CD14-positive monocyte (primary cell): ENCODE measurements around the gene PATZ1. TPM values are rescaled to one million over a fixed set of nuclear protein-coding genes. Genes with fewer than 3 reads are reported as not detected.
"Not testable (repeated sequence)": the region's sequence is repeated elsewhere in the genome, so short reads cannot be mapped to it uniquely, and the experiment has no call there.

Experiments
- DNase-seq, 3 donors: peaks; one replicate each; pipeline ENCODE4 v3.0.0-alpha.2; 2011 to 2022
- H2AFZ ChIP-seq: 2 replicates; pipeline ENCODE4 v1.6.0; 2012; ENCODE audit warnings: mild to moderate bottlenecking, low read depth, low read length, inconsistent platforms; ENCODE audit not compliant: insufficient read depth, poor library complexity, severe bottlenecking
- H3K27ac ChIP-seq, 2 donors: 1 replicate in 1 of 2; 2 replicates in 1 of 2; pipeline ENCODE4 v1.5.1; 2012 to 2013; ENCODE audit warnings: low read length in 2 of 2, control low read depth in 1 of 2, inconsistent platforms in 1 of 2, low read depth in 1 of 2, mild to moderate bottlenecking in 1 of 2
- H3K27me3 ChIP-seq, 2 donors: one replicate each; pipeline versions ENCODE4 v1.6.0 to v1.6.1; 2011 to 2013; ENCODE audit warnings: low read length in 2 of 2; ENCODE audit not compliant: control insufficient read depth in 2 of 2, insufficient read depth in 2 of 2
- H3K36me3 ChIP-seq, 2 donors: replicated peaks in 1 of 2; 1 replicate in 1 of 2; 2 replicates in 1 of 2; pipeline versions ENCODE4 v1.5.1 to v1.6.1; 2012 to 2013; ENCODE audit warnings: low read length in 2 of 2, control low read depth in 1 of 2, inconsistent platforms in 1 of 2, mild to moderate bottlenecking in 1 of 2; ENCODE audit not compliant: insufficient read depth in 2 of 2, control insufficient read depth in 1 of 2
- H3K4me1 ChIP-seq, 2 donors: 1 replicate in 1 of 2; 2 replicates in 1 of 2; pipeline versions ENCODE4 v1.5.1 to v1.6.1; 2012 to 2013; ENCODE audit warnings: low read length in 2 of 2, control low read depth in 1 of 2, inconsistent platforms in 1 of 2, mild to moderate bottlenecking in 1 of 2, moderate library complexity in 1 of 2; ENCODE audit not compliant: insufficient read depth in 2 of 2, control insufficient read depth in 1 of 2
- H3K4me2 ChIP-seq: replicated peaks from 2 replicates; pipeline ENCODE3; 2012; ENCODE audit warnings: low read length, moderate library complexity, mild to moderate bottlenecking; ENCODE audit not compliant: poor library complexity, severe bottlenecking; ENCODE audit errors: extremely low read depth
- H3K4me3 ChIP-seq, 3 experiments: fragments of 200-600 bp in 1 of 3; sonication (generic) in 1 of 3; replicated peaks in 1 of 3; 1 replicate in 2 of 3; 2 replicates in 1 of 3; pipeline ENCODE4 v1.5.1; 2011 to 2013; ENCODE audit warnings: low read length in 3 of 3, mild to moderate bottlenecking in 3 of 3, control low read depth in 2 of 3, low read depth in 2 of 3, inconsistent platforms in 1 of 3, moderate library complexity in 1 of 3
- H3K79me2 ChIP-seq: 2 replicates; pipeline ENCODE4 v1.6.0; 2012; ENCODE audit warnings: mild to moderate bottlenecking, control low read depth, inconsistent platforms, low read length, moderate library complexity; ENCODE audit not compliant: insufficient read depth
- H3K9ac ChIP-seq: 2 replicates; pipeline ENCODE4 v1.6.0; 2017; ENCODE audit warnings: low read length, mild to moderate bottlenecking; ENCODE audit not compliant: insufficient read depth, poor library complexity, severe bottlenecking
- H3K9me3 ChIP-seq, 2 donors: replicated peaks in 1 of 2; 1 replicate in 1 of 2; 2 replicates in 1 of 2; pipeline versions ENCODE4 v1.5.1 to v1.6.1; 2012 to 2013; ENCODE audit warnings: low read length in 2 of 2, control low read depth in 1 of 2; ENCODE audit not compliant: control insufficient read depth in 1 of 2, insufficient read depth in 1 of 2
- H4K20me1 ChIP-seq: 2 replicates; pipeline ENCODE4 v1.6.0; 2012; ENCODE audit warnings: mild to moderate bottlenecking, low read length, control low read depth, moderate library complexity; ENCODE audit not compliant: insufficient read depth
- H3K27ac Mint-ChIP-seq, 7 donors: one replicate each; pipeline ENCODE4 v1.8.0; 2020; ENCODE audit warnings: mild to moderate bottlenecking in 7 of 7, mixed read lengths in 7 of 7, moderate library complexity in 6 of 7, inconsistent platforms in 2 of 7
- H3K27me3 Mint-ChIP-seq, 3 donors: one replicate each; pipeline ENCODE4 v1.8.0; 2021 to 2022; ENCODE audit warnings: low read depth in 3 of 3, mild to moderate bottlenecking in 3 of 3, mixed read lengths in 3 of 3, moderate library complexity in 3 of 3, inconsistent platforms in 1 of 3
- H3K36me3 Mint-ChIP-seq, 2 donors: one replicate each; pipeline ENCODE4 v1.8.0; 2020; ENCODE audit warnings: mixed read lengths in 2 of 2, inconsistent platforms in 1 of 2, mild to moderate bottlenecking in 1 of 2
- H3K4me1 Mint-ChIP-seq: one replicate; pipeline ENCODE4 v1.8.0; 2020; ENCODE audit warnings: mild to moderate bottlenecking, mixed read lengths
- H3K4me3 Mint-ChIP-seq, 2 donors: one replicate each; pipeline ENCODE4 v1.8.0; 2020; ENCODE audit warnings: mild to moderate bottlenecking in 2 of 2, mixed read lengths in 2 of 2, moderate library complexity in 1 of 2
- H3K9me3 Mint-ChIP-seq, 7 donors: one replicate each; pipeline ENCODE4 v1.8.0; 2020 to 2022; ENCODE audit warnings: mixed read lengths in 7 of 7, mild to moderate bottlenecking in 6 of 7, moderate library complexity in 6 of 7, inconsistent platforms in 2 of 7
- CTCF ChIP-seq: fragments of 200-600 bp; IDR thresholded peaks from one replicate; pipeline ENCODE4 v1.8.0; 2022; ENCODE audit warnings: antibody characterized with exemption, mild to moderate bottlenecking
- WGBS: methylation state at CpG from one replicate; pipeline ENCODE4 v1.1.5; 2013; ENCODE audit warnings: missing lambda C conversion rate; ENCODE audit not compliant: insufficient coverage; 5-methylcytosine and 5-hydroxymethylcytosine counted together
- intact Hi-C, 2 donors: fragments of 100-400 bp; cut with micrococcal nuclease; formaldehyde crosslinking; loops; one replicate each; pipeline versions ENCODE4 v1.15.0 to v1.15.1; 2023
- polyA plus RNA-seq, 3 donors: library from polyadenylated mRNA; depleted of rRNA in 1 of 3; unstranded in 2 of 3; stranded (reverse) in 1 of 3; fragments of 300-500 nt in 2 of 3; fragments of >200 nt in 1 of 3; fragmentation: Illumina TruSeq in 2 of 3; gene quantifications; 1 replicate in 2 of 3; 2 replicates in 1 of 3; pipeline ENCODE4 v1.2.3, GENCODE V29; 2012 to 2021

The PATZ1 gene
- polyA plus RNA-seq, 3 donors = 1.8 to 10.7 (median 2.0) TPM

DNA sequence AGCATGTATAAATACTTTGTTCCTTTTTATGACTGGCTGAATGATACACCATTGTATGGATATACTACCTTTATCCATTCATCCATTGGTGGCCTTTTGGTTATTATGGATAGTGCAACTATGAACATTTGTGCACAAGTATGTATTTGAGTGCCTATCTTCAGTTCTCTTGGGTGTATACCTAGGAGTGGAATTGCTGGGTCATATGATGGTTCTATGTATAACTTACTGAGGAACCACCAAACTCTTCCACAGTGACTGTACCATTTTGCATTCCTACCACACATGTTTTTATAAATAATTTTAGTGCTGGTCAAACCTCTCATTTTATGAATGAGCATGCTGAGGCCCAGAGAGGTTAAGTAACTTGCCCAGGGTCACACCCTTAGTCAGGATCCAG lies 3.8 kb upstream of the PATZ1 start:
- no peak overlapping the region for H3K4me3 Mint-ChIP-seq
- peaks cover 20% of the 10 kb centered on the region for H3K4me1 Mint-ChIP-seq
- Histone ChIP-seq H3K27me3 (no peaks in the 10 kb centered on the region), H3K4me2 (no peak overlapping the region), H3K9me3 (no peaks in the 10 kb centered on the region), H2AFZ (no peak overlapping the region), H4K20me1 (peaks cover 8% of the 10 kb centered on the region), H3K4me3 (no peak overlapping the region), H3K9ac (no peak overlapping the region), H3K79me2 (peaks cover 8% of the 10 kb centered on the region), H3K27ac (no peak overlapping the region), H3K36me3 (no peaks in the 10 kb centered on the region), H3K4me1 (peaks cover 16 to 23% of the 10 kb centered on the region in 2 donors)
- no peak for DNase-seq
- no peaks in the 10 kb centered on the region for H3K9me3 Mint-ChIP-seq
- no peaks in the 10 kb centered on the region for H3K36me3 Mint-ChIP-seq
- TF ChIP-seq CTCF = no peak
- H3K27me3 Mint-ChIP-seq = peaks cover 2 to 8% (median 7%) of the 10 kb centered on the region in 3 donors
- no peak overlapping the region for H3K27ac Mint-ChIP-seq
- intact Hi-C loops = loop anchor here (5.0 to 10.0 kb wide), 3 partner anchors 47 to 285 kb away; partner anchors contain the start of gene DRG1 (in 1 of the 2)

GRCh38 chr22:31348766-31349165 lies 2.6 kb upstream of the PATZ1 start:
- Mint-ChIP-seq H3K4me3 (no peak overlapping the region), H3K27me3 (peaks cover 2 to 8% (median 6%) of the 10 kb centered on the region in 3 donors), H3K27ac (no peak overlapping the region), H3K36me3 (peaks cover 4 to 8% of the 10 kb centered on the region in 2 donors), H3K9me3 (no peaks in the 10 kb centered on the region), H3K4me1 (peaks cover 32% of the 10 kb centered on the region)
- Histone ChIP-seq H3K79me2 (peaks cover 20% of the 10 kb centered on the region), H3K27me3 (no peaks in the 10 kb centered on the region), H3K9me3 (no peaks in the 10 kb centered on the region), H3K27ac (no peak overlapping the region), H4K20me1 (peaks cover 20% of the 10 kb centered on the region), H3K9ac (no peak overlapping the region), H2AFZ (no peak overlapping the region), H3K36me3 (no peaks in the 10 kb centered on the region), H3K4me3 (no peak overlapping the region), H3K4me1 (peaks cover 28 to 34% of the 10 kb centered on the region in 2 donors), H3K4me2 (no peak overlapping the region)
- WGBS = 87% methylated on average over 4 of the region's 6 CpGs
- intact Hi-C loops = loop anchor here (5.0 to 10.0 kb wide), 3 partner anchors 49 to 286 kb away; partner anchors contain the start of gene DRG1 (in 1 of the 2)
- TF ChIP-seq CTCF = no peak
- no peak for DNase-seq

- H3K4me3 Mint-ChIP-seq = peak overlapping the region; percentile 84 to 89
These were observed 1.8 kb upstream of the PATZ1 start for GRCh38 chr22:31348009-31348337.

More at GRCh38 chr22:31348009-31348337, 1.8 kb upstream of the PATZ1 start:
- 78% methylated on average over 6 of the region's 16 CpGs for WGBS
- Histone ChIP-seq H3K4me1 (peaks cover 36 to 42% of the 10 kb centered on the region in 2 donors), H3K79me2 (peaks cover 28% of the 10 kb centered on the region), H4K20me1 (peaks cover 28% of the 10 kb centered on the region), H3K4me2 (peak overlapping the region; percentile 97), H2AFZ (peak overlapping the region; percentile 88), H3K4me3 (peak overlapping the region in 2 of 3 experiments; percentile 80 to 86)
- H3K27me3 Mint-ChIP-seq, H3K36me3 ChIP-seq, H3K9me3 Mint-ChIP-seq, H3K36me3 Mint-ChIP-seq, H3K27ac ChIP-seq, DNase-seq, H3K9ac ChIP-seq, H3K9me3 ChIP-seq, H3K27me3 ChIP-seq, H3K27ac Mint-ChIP-seq: not testable (repeated sequence)
- intact Hi-C loops = loop anchor here (5.0 to 10.0 kb wide), 3 partner anchors 49 to 287 kb away; partner anchors contain the start of gene DRG1 (in 1 of the 2)
- H3K4me1 Mint-ChIP-seq = peaks cover 40% of the 10 kb centered on the region
